Mesendoderm (in vitro differentiated cells): ENCODE measurements around the gene COBL.

Source experiments
- DNase-seq: peaks from one replicate; pipeline ENCODE4 v3.0.0; 2013
- H2AK5ac ChIP-seq: 2 replicates; pipeline ENCODE4 v1.6.1; 2013; ENCODE audit warnings: low read length, inconsistent platforms
- H2BK120ac ChIP-seq: 2 replicates; pipeline ENCODE4 v1.6.1; 2013; ENCODE audit warnings: low read depth, mild to moderate bottlenecking, low read length, moderate library complexity, mixed read lengths
- H2BK15ac ChIP-seq: replicated peaks from 2 replicates; pipeline ENCODE4 v1.6.1; 2013; ENCODE audit warnings: low read depth, mild to moderate bottlenecking, moderate library complexity
- H2BK5ac ChIP-seq: 2 replicates; pipeline ENCODE4 v1.6.1; 2013; ENCODE audit warnings: low read length, inconsistent platforms
- H3K18ac ChIP-seq: 2 replicates; pipeline ENCODE4 v1.6.1; 2013; ENCODE audit warnings: mild to moderate bottlenecking, low read length, mixed read lengths
- H3K23ac ChIP-seq: one replicate; pipeline ENCODE4 v1.6.1; 2013; ENCODE audit warnings: low read length
- H3K27ac ChIP-seq: 2 replicates; pipeline ENCODE4 v1.5.1; 2013; ENCODE audit warnings: low read depth, mild to moderate bottlenecking, inconsistent platforms, low read length, moderate library complexity
- H3K27me3 ChIP-seq: 2 replicates; pipeline ENCODE4 v1.6.1; 2013; ENCODE audit warnings: low read length, control low read depth, mild to moderate bottlenecking, inconsistent platforms; ENCODE audit not compliant: insufficient read depth, poor library complexity
- H3K36me3 ChIP-seq: 2 replicates; pipeline ENCODE4 v1.6.1; 2013; ENCODE audit warnings: low read length, inconsistent platforms; ENCODE audit not compliant: control insufficient read depth, insufficient read depth
- H3K4ac ChIP-seq: one replicate; pipeline ENCODE4 v1.6.1; 2013; ENCODE audit warnings: low read depth, mild to moderate bottlenecking, low read length, moderate library complexity
- H3K4me1 ChIP-seq: 2 replicates; pipeline ENCODE4 v1.6.1; 2013; ENCODE audit warnings: low read depth, low read length, inconsistent platforms; ENCODE audit not compliant: control insufficient read depth
- H3K4me2 ChIP-seq: 2 replicates; pipeline ENCODE4 v1.6.1; 2013; ENCODE audit warnings: low read length
- H3K4me3 ChIP-seq: 2 replicates; pipeline ENCODE4 v1.5.1; 2013; ENCODE audit warnings: mild to moderate bottlenecking, low read length
- H3K56ac ChIP-seq: one replicate; pipeline ENCODE4 v1.6.1; 2013; ENCODE audit warnings: low read length
- H3K79me1 ChIP-seq: 2 replicates; pipeline ENCODE4 v1.6.1; 2013; ENCODE audit warnings: low read length, inconsistent platforms
- H3K79me2 ChIP-seq: 2 replicates; pipeline ENCODE4 v1.6.1; 2013; ENCODE audit warnings: mild to moderate bottlenecking, low read length; ENCODE audit not compliant: control insufficient read depth, insufficient read depth
- H3K9ac ChIP-seq: 2 replicates; pipeline ENCODE4 v1.6.1; 2013; ENCODE audit warnings: low read length, inconsistent platforms
- H4K5ac ChIP-seq: one replicate; pipeline ENCODE4 v1.6.1; 2013; ENCODE audit warnings: low read length
- H4K8ac ChIP-seq: one replicate; pipeline ENCODE4 v1.6.1; 2013; ENCODE audit warnings: low read depth, mild to moderate bottlenecking, control low read depth, low read length, moderate library complexity
- WGBS: extraction: QIAGEN DNeasy Blood & Tissue Kit; methylation state at CpG from one replicate; pipeline ENCODE4 v1.1.7; 2013; ENCODE audit warnings: low lambda C conversion rate, missing lambda C conversion rate; ENCODE audit not compliant: insufficient coverage; ENCODE audit errors: extremely low coverage; 5-methylcytosine and 5-hydroxymethylcytosine counted together

Gene COBL

GRCh38 chr7:51142741-51143385 lies 173.7 kb downstream of the COBL start:
- Histone ChIP-seq H3K36me3 (no peaks in the 10 kb centered on the region), H2BK5ac (no peak overlapping the region)
- no CpG with 5 or more reads among the region's 6 CpGs for WGBS

DNA sequence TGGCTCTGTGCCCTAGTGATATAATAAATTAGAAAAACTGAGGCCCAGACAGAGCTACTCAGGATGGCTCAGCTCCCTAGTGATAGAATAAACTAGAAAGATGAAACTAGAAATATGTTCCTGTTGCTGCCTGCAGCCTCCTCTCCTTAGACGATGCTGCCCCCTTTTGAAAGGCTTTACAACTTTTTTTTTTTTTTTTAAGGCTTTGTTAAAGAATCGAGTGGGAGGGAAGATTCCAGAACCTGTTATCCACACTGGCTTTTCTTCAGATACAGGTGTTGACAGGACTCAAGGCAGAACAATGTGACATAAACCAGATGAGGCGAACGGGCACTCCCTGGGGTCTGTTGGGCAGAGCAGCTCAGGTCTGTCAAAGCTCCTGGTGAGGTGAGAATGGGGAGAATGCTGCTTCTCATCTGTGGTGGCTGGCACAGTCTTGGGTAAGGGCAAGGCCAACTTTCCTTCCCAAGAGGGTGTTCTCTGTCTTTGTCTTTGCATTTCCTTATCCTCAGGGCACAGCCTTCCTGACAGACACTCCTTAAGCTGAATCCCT lies 175.1 kb downstream of the COBL start:
- Histone ChIP-seq H3K79me1 (no peaks in the 10 kb centered on the region), H2BK5ac (no peak overlapping the region), H3K9ac (no peak overlapping the region), H3K4me3 (no peak overlapping the region), H2AK5ac (no peak overlapping the region), H3K56ac (peak overlapping the region; percentile 18), H4K8ac (no peak overlapping the region), H3K4me2 (no peak overlapping the region), H2BK120ac (no peak overlapping the region), H3K27ac (no peak overlapping the region), H3K18ac (no peak overlapping the region), H2BK15ac (no peak overlapping the region), H3K4me1 (no peaks in the 10 kb centered on the region), H3K79me2 (no peaks in the 10 kb centered on the region), H4K5ac (no peak overlapping the region), H3K36me3 (no peaks in the 10 kb centered on the region), H3K4ac (no peak overlapping the region), H3K27me3 (no peaks in the 10 kb centered on the region), H3K23ac (no peak overlapping the region)
- no CpG with 5 or more reads among the region's 4 CpGs for WGBS
- peak; percentile 76 for DNase-seq

More at GRCh38 chr7:51142741-51143385, 173.7 kb downstream of the COBL start:
- Histone ChIP-seq H3K27me3 (no peaks in the 10 kb centered on the region), H3K23ac (no peak overlapping the region), H2AK5ac (peak overlapping the region; percentile 19), H3K79me1 (no peaks in the 10 kb centered on the region), H3K9ac (no peak overlapping the region), H3K4me2 (no peak overlapping the region), H4K8ac (no peak overlapping the region), H3K18ac (no peak overlapping the region), H2BK15ac (no peak overlapping the region), H3K79me2 (no peaks in the 10 kb centered on the region), H3K27ac (no peak overlapping the region), H3K4me1 (no peaks in the 10 kb centered on the region), H3K56ac (no peak overlapping the region), H2BK120ac (no peak overlapping the region), H3K4me3 (no peak overlapping the region), H3K4ac (no peak overlapping the region), H4K5ac (no peak overlapping the region)
- no peak for DNase-seq

- H3K27me3 ChIP-seq: no peaks in the 10 kb centered on the region
- H3K27ac ChIP-seq: no peak overlapping the region
- H2BK15ac ChIP-seq: no peak overlapping the region
- no peaks in the 10 kb centered on the region for H3K36me3 ChIP-seq
- no peak overlapping the region for H3K4ac ChIP-seq
- H3K4me1 ChIP-seq: no peaks in the 10 kb centered on the region
- no peak overlapping the region for H3K9ac ChIP-seq
- no peak overlapping the region for H4K8ac ChIP-seq
- H3K56ac ChIP-seq: no peak overlapping the region
- no peak overlapping the region for H3K18ac ChIP-seq
- H3K79me1 ChIP-seq: no peaks in the 10 kb centered on the region
- no peak overlapping the region for H2BK120ac ChIP-seq
- no CpG with 5 or more reads among the region's 15 CpGs for WGBS
- DNase-seq: no peak
- no peak overlapping the region for H3K23ac ChIP-seq
- peak overlapping the region; percentile 1 for H2BK5ac ChIP-seq
- H3K4me3 ChIP-seq: no peak overlapping the region
- no peak overlapping the region for H2AK5ac ChIP-seq
- H4K5ac ChIP-seq: no peak overlapping the region
- no peak overlapping the region for H3K4me2 ChIP-seq
- H3K79me2 ChIP-seq: no peaks in the 10 kb centered on the region
Measured at GRCh38 chr7:51140199-51141164, 176.1 kb downstream of the COBL start.

- Histone ChIP-seq H4K5ac (no peak overlapping the region), H3K27ac (no peak overlapping the region), H3K23ac (no peak overlapping the region), H3K36me3 (no peaks in the 10 kb centered on the region), H3K4me1 (no peaks in the 10 kb centered on the region), H2BK5ac (no peak overlapping the region), H3K79me1 (no peaks in the 10 kb centered on the region), H2AK5ac (no peak overlapping the region), H3K9ac (no peak overlapping the region), H3K4me2 (no peak overlapping the region), H3K27me3 (no peaks in the 10 kb centered on the region), H3K56ac (no peak overlapping the region), H3K79me2 (no peaks in the 10 kb centered on the region), H3K4me3 (no peak overlapping the region), H2BK120ac (no peak overlapping the region), H3K4ac (no peak overlapping the region), H2BK15ac (no peak overlapping the region), H3K18ac (no peak overlapping the region), H4K8ac (no peak overlapping the region)
- DNase-seq: no peak
- no CpG with 5 or more reads among the region's 1 CpG for WGBS
Measured at GRCh38 chr7:51139796-51140195, 176.8 kb downstream of the COBL start.

- no peak overlapping the region for H2BK5ac ChIP-seq
- no peak overlapping the region for H3K23ac ChIP-seq
- no peak overlapping the region for H3K4me3 ChIP-seq
- no peak overlapping the region for H3K18ac ChIP-seq
- H3K56ac ChIP-seq: no peak overlapping the region
- no peaks in the 10 kb centered on the region for H3K36me3 ChIP-seq
- no peak overlapping the region for H3K4ac ChIP-seq
- no peak for DNase-seq
- H3K27me3 ChIP-seq: no peaks in the 10 kb centered on the region
- H3K79me2 ChIP-seq: no peaks in the 10 kb centered on the region
- H2AK5ac ChIP-seq: peak overlapping the region; percentile 27
- no peaks in the 10 kb centered on the region for H3K79me1 ChIP-seq
- no peak overlapping the region for H3K4me2 ChIP-seq
- no peak overlapping the region for H2BK120ac ChIP-seq
- no peak overlapping the region for H4K5ac ChIP-seq
- WGBS: no CpG with 5 or more reads among the region's 10 CpGs
- H2BK15ac ChIP-seq: no peak overlapping the region
- H4K8ac ChIP-seq: no peak overlapping the region
- H3K9ac ChIP-seq: no peak overlapping the region
- H3K4me1 ChIP-seq: no peaks in the 10 kb centered on the region
- H3K27ac ChIP-seq: no peak overlapping the region
Measured at GRCh38 chr7:51138123-51139085, 178.2 kb downstream of the COBL start.
